ENCODE results near the gene COMMD1. TPM values are rescaled to one million over a fixed set of nuclear protein-coding genes. Genes with fewer than 3 reads are reported as not detected.

COMMD1 gene
- total and polyA plus RNA-seq, 7 experiments from 2014 or later: 15.6 to 65.3 (median 21.4) TPM

- CTCF ChIA-PET: no interaction called here
Observed at GRCh38 chr2:61969376-61969775, 63.9 kb downstream of the COMMD1 start.

GRCh38 chr2:61970807-61971556, 65.5 kb downstream of the COMMD1 start:
- peaks cover 0 to 17% (median 0%) of the 10 kb centered on the region in 5 donors for H3K36me3 Mint-ChIP-seq
- H3K4me3 Mint-ChIP-seq: no peak overlapping the region
- Histone ChIP-seq H3K4me1 (ENCODE audit: control insufficient read depth in 2 of 2, insufficient read depth in 2 of 2, low read length in 2 of 2) (no peaks in the 10 kb centered on the region), H3K27me3 (ENCODE audit: control insufficient read depth in 2 of 2, insufficient read depth in 2 of 2, low read length in 2 of 2) (no peaks in the 10 kb centered on the region), H3K4me3 (ENCODE audit: low read length) (no peak overlapping the region), H3K36me3 (ENCODE audit: control insufficient read depth in 2 of 3, insufficient read depth in 3 of 3, low read length in 3 of 3) (no peaks in the 10 kb centered on the region), H3K27ac (ENCODE audit: low read depth, low read length) (no peak overlapping the region), H3K9me3 (ENCODE audit: control insufficient read depth in 2 of 3, low read length in 3 of 3) (no peaks in the 10 kb centered on the region)
- H3K27ac Mint-ChIP-seq: peak overlapping the region in 1 of 9 donors; percentile 62
- intact Hi-C loops (cut with micrococcal nuclease): no loop called here
- H3K27me3 Mint-ChIP-seq: no peaks in the 10 kb centered on the region
- no peak for DNase-seq
- peaks cover 0 to 7% (median 2%) of the 10 kb centered on the region in 7 donors for H3K4me1 Mint-ChIP-seq
- ChIA-PET POLR2A (no interaction called here), CTCF (no interaction called here)
- no peaks in the 10 kb centered on the region for H3K9me3 Mint-ChIP-seq
- no peak for ATAC-seq

More at GRCh38 chr2:61969376-61969775, 63.9 kb downstream of the COMMD1 start:
- Histone ChIP-seq H3K36me3 (ENCODE audit: control insufficient read depth in 2 of 3, insufficient read depth in 3 of 3, low read length in 3 of 3) (no peaks in the 10 kb centered on the region), H3K4me3 (ENCODE audit: low read length) (no peak overlapping the region), H3K4me1 (ENCODE audit: control insufficient read depth in 2 of 2, insufficient read depth in 2 of 2, low read length in 2 of 2) (no peaks in the 10 kb centered on the region), H3K27ac (ENCODE audit: low read depth, low read length) (no peak overlapping the region), H3K27me3 (ENCODE audit: control insufficient read depth in 2 of 2, insufficient read depth in 2 of 2, low read length in 2 of 2) (no peaks in the 10 kb centered on the region), H3K9me3 (ENCODE audit: control insufficient read depth in 2 of 3, low read length in 3 of 3) (no peaks in the 10 kb centered on the region)
- Mint-ChIP-seq H3K4me1 (peaks cover 0 to 12% (median 3%) of the 10 kb centered on the region in 7 donors), H3K27me3 (no peaks in the 10 kb centered on the region), H3K4me3 (no peak overlapping the region), H3K9me3 (no peaks in the 10 kb centered on the region), H3K27ac (no peak overlapping the region), H3K36me3 (peaks cover 0 to 11% (median 0%) of the 10 kb centered on the region in 5 donors)
- DNase-seq (no peak), ATAC-seq (no peak)
- intact Hi-C loops (cut with micrococcal nuclease): no loop called here
- POLR2A ChIA-PET: no interaction called here

GRCh38 chr2:61978522-61978921, 73.0 kb downstream of the COMMD1 start:
- Histone ChIP-seq H3K9me3 (ENCODE audit: control insufficient read depth in 2 of 3, low read length in 3 of 3) (no peaks in the 10 kb centered on the region), H3K27ac (ENCODE audit: low read depth, low read length) (no peak overlapping the region), H3K36me3 (ENCODE audit: control insufficient read depth in 2 of 3, insufficient read depth in 3 of 3, low read length in 3 of 3) (no peaks in the 10 kb centered on the region), H3K27me3 (ENCODE audit: control insufficient read depth in 2 of 2, insufficient read depth in 2 of 2, low read length in 2 of 2) (no peaks in the 10 kb centered on the region), H3K4me3 (ENCODE audit: low read length) (no peak overlapping the region), H3K4me1 (ENCODE audit: control insufficient read depth in 2 of 2, insufficient read depth in 2 of 2, low read length in 2 of 2) (no peaks in the 10 kb centered on the region)
- H3K27ac Mint-ChIP-seq: peak overlapping the region in 1 of 9 donors; percentile 39
- H3K36me3 Mint-ChIP-seq: peaks cover 4 to 32% (median 31%) of the 10 kb centered on the region in 5 donors
- DNase-seq (no peak), ATAC-seq (peak; percentile 40)
- peaks cover 4 to 29% (median 19%) of the 10 kb centered on the region in 11 donors for H3K9me3 Mint-ChIP-seq
- POLR2A ChIA-PET: no interaction called here
- CTCF ChIA-PET: no interaction called here
- intact Hi-C loops (cut with micrococcal nuclease): no loop called here
- H3K27me3 Mint-ChIP-seq: no peaks in the 10 kb centered on the region
- H3K4me1 Mint-ChIP-seq: peaks cover 0 to 4% (median 0%) of the 10 kb centered on the region in 7 donors
- H3K4me3 Mint-ChIP-seq: no peak overlapping the region

DNA sequence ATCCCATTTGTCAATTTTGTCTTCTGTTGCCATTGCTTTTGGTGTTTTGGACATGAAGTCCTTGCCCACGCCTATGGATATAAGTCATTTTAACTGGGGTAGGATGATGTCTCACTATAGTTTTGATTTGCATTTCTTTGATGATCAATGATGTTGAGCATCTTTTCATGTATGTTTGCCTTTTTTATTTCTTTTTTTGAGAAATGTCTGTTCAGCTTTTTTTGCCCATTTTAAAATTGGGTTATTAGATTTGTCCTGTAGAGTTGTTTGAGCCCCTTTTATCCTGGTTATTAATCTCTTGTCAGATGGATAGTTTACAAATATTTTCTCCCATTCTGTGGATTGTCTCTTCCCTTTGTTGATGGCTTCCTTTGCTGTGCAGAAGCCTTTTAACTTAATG, 75.3 kb downstream of the COMMD1 start:
- Histone ChIP-seq H3K4me1 (ENCODE audit: control insufficient read depth in 2 of 2, insufficient read depth in 2 of 2, low read length in 2 of 2) (no peaks in the 10 kb centered on the region), H3K27ac (ENCODE audit: low read depth, low read length) (no peak overlapping the region), H3K36me3 (ENCODE audit: control insufficient read depth in 2 of 3, insufficient read depth in 3 of 3, low read length in 3 of 3) (no peaks in the 10 kb centered on the region), H3K9me3 (ENCODE audit: control insufficient read depth in 2 of 3, low read length in 3 of 3) (no peaks in the 10 kb centered on the region), H3K4me3 (ENCODE audit: low read length) (no peak overlapping the region), H3K27me3 (ENCODE audit: control insufficient read depth in 2 of 2, insufficient read depth in 2 of 2, low read length in 2 of 2) (no peaks in the 10 kb centered on the region)
- H3K4me3 Mint-ChIP-seq: no peak overlapping the region
- intact Hi-C loops (cut with micrococcal nuclease): no loop called here
- no peaks in the 10 kb centered on the region for H3K27me3 Mint-ChIP-seq
- ChIA-PET CTCF (no interaction called here), POLR2A (no interaction called here)
- DNase-seq: no peak
- H3K36me3 Mint-ChIP-seq: peaks cover 4 to 37% (median 24%) of the 10 kb centered on the region in 5 donors
- H3K27ac Mint-ChIP-seq: no peak overlapping the region
- peaks cover 0 to 11% (median 1%) of the 10 kb centered on the region in 7 donors for H3K4me1 Mint-ChIP-seq
- peaks cover 4 to 33% (median 19%) of the 10 kb centered on the region in 11 donors for H3K9me3 Mint-ChIP-seq
- no peak for ATAC-seq

- intact Hi-C loops (cut with micrococcal nuclease): no loop called here
- ChIA-PET POLR2A (no interaction called here), CTCF (interaction anchor here (0.7 kb wide), 1 partner anchor 9 kb away, joined by 5 read pairs; no protein-coding TSS in a partner anchor)
- H3K36me3 ChIP-seq (ENCODE audit: control insufficient read depth in 2 of 3, insufficient read depth in 3 of 3, low read length in 3 of 3): no peaks in the 10 kb centered on the region
- H3K27ac ChIP-seq (ENCODE audit: low read depth, low read length): no peak overlapping the region
- peaks cover 7 to 46% (median 42%) of the 10 kb centered on the region in 5 donors for H3K36me3 Mint-ChIP-seq
- ATAC-seq: no peak
- H3K27me3 Mint-ChIP-seq: no peaks in the 10 kb centered on the region
- H3K27ac Mint-ChIP-seq: no peak overlapping the region
- peaks cover 0 to 13% (median 4%) of the 10 kb centered on the region in 7 donors for H3K4me1 Mint-ChIP-seq
- peaks cover 4 to 37% (median 21%) of the 10 kb centered on the region in 11 donors for H3K9me3 Mint-ChIP-seq
- H3K4me1 ChIP-seq (ENCODE audit: control insufficient read depth in 2 of 2, insufficient read depth in 2 of 2, low read length in 2 of 2): no peaks in the 10 kb centered on the region
- H3K27me3 ChIP-seq (ENCODE audit: control insufficient read depth in 2 of 2, insufficient read depth in 2 of 2, low read length in 2 of 2): no peaks in the 10 kb centered on the region
- DNase-seq: no peak
- no peak overlapping the region for H3K4me3 ChIP-seq (ENCODE audit: low read length)
- H3K4me3 Mint-ChIP-seq: no peak overlapping the region
- H3K9me3 ChIP-seq (ENCODE audit: control insufficient read depth in 2 of 3, low read length in 3 of 3): no peaks in the 10 kb centered on the region
Observed at GRCh38 chr2:61984682-61985081, 79.2 kb downstream of the COMMD1 start.

GRCh38 chr2:61988462-61989366, 83.2 kb downstream of the COMMD1 start:
- Mint-ChIP-seq H3K36me3 (peaks cover 0 to 35% (median 17%) of the 10 kb centered on the region in 5 donors), H3K27ac (no peak overlapping the region), H3K4me3 (no peak overlapping the region), H3K27me3 (no peaks in the 10 kb centered on the region), H3K4me1 (peaks cover 0 to 24% (median 9%) of the 10 kb centered on the region in 7 donors), H3K9me3 (peaks cover 0 to 6% (median 1%) of the 10 kb centered on the region in 11 donors)
- H3K36me3 ChIP-seq (ENCODE audit: control insufficient read depth in 2 of 3, insufficient read depth in 3 of 3, low read length in 3 of 3): no peaks in the 10 kb centered on the region
- DNase-seq (no peak), ATAC-seq (no peak)
- no peaks in the 10 kb centered on the region for H3K27me3 ChIP-seq (ENCODE audit: control insufficient read depth in 2 of 2, insufficient read depth in 2 of 2, low read length in 2 of 2)
- CTCF ChIA-PET: no interaction called here
- H3K27ac ChIP-seq (ENCODE audit: low read depth, low read length): no peak overlapping the region
- no peaks in the 10 kb centered on the region for H3K4me1 ChIP-seq (ENCODE audit: control insufficient read depth in 2 of 2, insufficient read depth in 2 of 2, low read length in 2 of 2)
- H3K9me3 ChIP-seq (ENCODE audit: control insufficient read depth in 2 of 3, low read length in 3 of 3): no peaks in the 10 kb centered on the region
- no peak overlapping the region for H3K4me3 ChIP-seq (ENCODE audit: low read length)
- intact Hi-C loops (cut with micrococcal nuclease): no loop called here
- POLR2A ChIA-PET: no interaction called here

Measured in naive thymus-derived CD4-positive, alpha-beta T cell (primary cell).